ENCODE results near the gene MYH15. TPM values are rescaled to one million over a fixed set of nuclear protein-coding genes. Genes with fewer than 3 reads are reported as not detected.

The MYH15 gene
- total and polyA plus RNA-seq, 8 donors, result 0.03 to 0.19 (median 0.06) TPM; not detected in 3

DNA sequence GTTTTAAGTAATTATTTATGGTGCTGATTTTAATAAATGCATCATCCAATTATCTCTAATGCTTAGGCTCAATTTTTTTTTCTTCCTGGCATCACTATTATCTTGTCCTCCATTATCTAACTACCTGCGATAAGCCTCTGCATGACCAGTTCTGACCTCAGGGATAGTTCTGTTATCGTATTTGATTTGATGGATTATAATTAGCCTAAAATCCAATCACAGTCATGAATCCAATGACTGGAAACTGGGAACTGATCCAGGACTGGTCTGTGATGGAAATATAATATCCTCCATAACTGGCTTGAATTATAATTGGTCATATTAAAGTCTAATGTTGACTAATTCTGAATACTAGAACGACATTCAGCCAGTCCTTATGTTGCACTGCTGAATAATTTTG is 1.1 kb downstream of the MYH15 start:
- WGBS, 2 donors, result 61 to 73% methylated on average over 3 of the region's 3 CpGs
- Histone ChIP-seq H3K27me3 (no peaks in the 10 kb centered on the region), H3K9me3 (no peaks in the 10 kb centered on the region), H3K4me1 (no peaks in the 10 kb centered on the region), H3K4me3 (no peak overlapping the region), H3K36me3 (no peaks in the 10 kb centered on the region), H3K27ac (no peak overlapping the region)
- DNase-seq, result no peak
- TF ChIP-seq, protein P1, sequence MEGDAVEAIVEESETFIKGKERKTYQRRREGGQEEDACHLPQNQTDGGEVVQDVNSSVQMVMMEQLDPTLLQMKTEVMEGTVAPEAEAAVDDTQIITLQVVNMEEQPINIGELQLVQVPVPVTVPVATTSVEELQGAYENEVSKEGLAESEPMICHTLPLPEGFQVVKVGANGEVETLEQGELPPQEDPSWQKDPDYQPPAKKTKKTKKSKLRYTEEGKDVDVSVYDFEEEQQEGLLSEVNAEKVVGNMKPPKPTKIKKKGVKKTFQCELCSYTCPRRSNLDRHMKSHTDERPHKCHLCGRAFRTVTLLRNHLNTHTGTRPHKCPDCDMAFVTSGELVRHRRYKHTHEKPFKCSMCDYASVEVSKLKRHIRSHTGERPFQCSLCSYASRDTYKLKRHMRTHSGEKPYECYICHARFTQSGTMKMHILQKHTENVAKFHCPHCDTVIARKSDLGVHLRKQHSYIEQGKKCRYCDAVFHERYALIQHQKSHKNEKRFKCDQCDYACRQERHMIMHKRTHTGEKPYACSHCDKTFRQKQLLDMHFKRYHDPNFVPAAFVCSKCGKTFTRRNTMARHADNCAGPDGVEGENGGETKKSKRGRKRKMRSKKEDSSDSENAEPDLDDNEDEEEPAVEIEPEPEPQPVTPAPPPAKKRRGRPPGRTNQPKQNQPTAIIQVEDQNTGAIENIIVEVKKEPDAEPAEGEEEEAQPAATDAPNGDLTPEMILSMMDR (IDR thresholded peaks at IDR 0.05), result no peak
- intact Hi-C loops (cut with DNase I), result no loop called here
- no peak for ATAC-seq
- no peak for FAIRE-seq

DNA sequence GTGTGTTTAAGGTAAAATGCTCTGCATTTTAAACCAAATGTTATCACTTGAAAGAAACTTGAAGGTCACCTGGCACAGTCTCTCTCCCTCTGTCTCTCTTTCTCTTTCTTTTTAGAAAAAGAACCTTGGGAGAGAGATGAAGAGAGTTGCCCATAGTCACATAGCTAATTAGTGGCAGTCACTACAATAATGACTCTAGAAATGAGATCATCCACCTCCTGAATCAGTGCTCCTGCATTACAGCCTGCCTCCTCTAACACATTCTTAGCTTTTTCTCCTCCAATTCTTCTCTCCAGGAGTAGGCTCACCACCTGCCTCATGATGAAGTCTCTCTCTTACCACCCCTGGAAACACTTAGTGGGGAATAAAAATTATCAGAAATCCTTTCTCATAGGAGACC is 2.5 kb downstream of the MYH15 start:
- Histone ChIP-seq H3K36me3 (no peaks in the 10 kb centered on the region), H3K4me1 (no peaks in the 10 kb centered on the region), H3K9me3 (no peaks in the 10 kb centered on the region), H3K27ac (no peak overlapping the region), H3K4me3 (no peak overlapping the region), H3K27me3 (no peaks in the 10 kb centered on the region)
- DNase-seq (no peak), ATAC-seq (no peak), FAIRE-seq (no peak)
- intact Hi-C loops (cut with DNase I), result no loop called here
- TF ChIP-seq, protein P1 (IDR thresholded peaks at IDR 0.05), result no peak

DNA sequence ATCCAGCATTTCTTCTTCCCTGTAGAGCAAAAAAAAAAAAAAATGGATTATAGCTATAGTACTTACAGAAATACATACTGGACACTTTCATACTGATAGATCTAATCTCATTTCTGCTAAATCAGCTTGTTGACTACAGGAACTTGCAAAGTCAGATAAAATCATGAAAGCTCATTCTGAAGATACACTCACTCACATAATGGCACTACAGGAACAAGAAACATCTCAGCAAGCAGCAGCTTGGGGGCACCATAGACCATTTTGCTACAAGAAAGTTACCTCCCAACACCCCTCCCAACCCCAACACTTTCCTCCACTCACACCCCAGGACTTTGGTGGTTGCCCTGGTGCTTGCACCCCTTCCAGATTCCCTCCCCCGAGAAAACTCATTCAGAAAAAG is 4.6 kb downstream of the MYH15 start:
- ATAC-seq (no peak), FAIRE-seq (no peak), DNase-seq (no peak)
- Histone ChIP-seq H3K9me3 (no peaks in the 10 kb centered on the region), H3K4me1 (no peaks in the 10 kb centered on the region), H3K27me3 (no peaks in the 10 kb centered on the region), H3K27ac (no peak overlapping the region), H3K4me3 (no peak overlapping the region), H3K36me3 (no peaks in the 10 kb centered on the region)
- TF ChIP-seq, protein P1 (IDR thresholded peaks at IDR 0.05), result no peak
- WGBS, 2 donors, result 73 to 82% methylated on average over 1 of the region's 1 CpG
- intact Hi-C loops (cut with DNase I), result no loop called here

DNA sequence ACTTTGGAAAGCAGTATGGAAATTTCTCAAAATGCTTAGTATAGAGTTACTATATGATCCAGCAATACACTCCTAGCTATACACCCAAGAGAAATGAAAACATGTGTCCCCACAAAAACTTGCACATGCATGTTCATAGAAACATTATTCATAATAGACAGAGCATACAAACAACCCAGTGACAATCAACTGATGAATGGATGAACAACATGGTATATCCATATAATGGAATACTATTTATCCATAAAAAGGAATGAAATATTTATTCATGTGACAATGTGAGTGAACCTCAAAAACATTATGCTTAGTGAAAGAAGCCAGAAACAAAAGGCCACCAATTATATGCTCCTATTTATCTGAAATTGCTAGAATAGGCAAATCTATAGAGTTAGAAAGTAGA is 6.7 kb downstream of the MYH15 start:
- intact Hi-C loops (cut with DNase I), result no loop called here
- H3K27ac ChIP-seq, result no peak overlapping the region

DNA sequence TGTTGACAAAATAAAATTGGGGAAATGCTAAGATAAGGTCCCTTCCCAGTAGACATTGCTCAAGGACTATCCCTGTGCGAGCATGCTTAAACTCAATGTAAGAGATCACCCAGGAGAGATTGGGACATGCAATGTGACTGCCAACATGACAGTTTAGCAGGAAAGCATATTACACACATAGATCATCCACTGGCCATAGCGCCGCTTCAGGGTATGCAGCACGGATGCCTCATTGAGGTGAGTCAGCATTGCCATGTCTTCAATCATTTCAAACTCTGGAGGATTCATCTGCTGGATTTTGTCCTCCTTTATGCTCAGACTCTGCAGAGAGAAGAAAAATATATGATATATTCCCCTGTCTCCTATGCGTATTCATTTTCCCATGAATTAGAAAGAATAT is 8.9 kb downstream of the MYH15 start:
- Histone ChIP-seq H3K27ac (no peak overlapping the region), H3K36me3 (no peaks in the 10 kb centered on the region), H3K4me1 (no peaks in the 10 kb centered on the region), H3K27me3 (no peaks in the 10 kb centered on the region), H3K4me3 (no peak overlapping the region), H3K9me3 (no peaks in the 10 kb centered on the region)
- ATAC-seq, result no peak
- TF ChIP-seq, protein P1 (IDR thresholded peaks at IDR 0.05), result no peak
- FAIRE-seq, result no peak
- DNase-seq, result no peak
- 83 to 89% methylated on average over 5 of the region's 5 CpGs for WGBS, 2 donors
- intact Hi-C loops (cut with DNase I), result no loop called here

More for the DNA sequence above, 6.7 kb downstream of the MYH15 start:
- TF ChIP-seq, protein P1 (IDR thresholded peaks at IDR 0.05), result no peak
- no peaks in the 10 kb centered on the region for H3K36me3 ChIP-seq
- no peak overlapping the region for H3K4me3 ChIP-seq
- no peaks in the 10 kb centered on the region for H3K27me3 ChIP-seq
- no peak for DNase-seq
- no peaks in the 10 kb centered on the region for H3K9me3 ChIP-seq
- FAIRE-seq, result no peak
- H3K4me1 ChIP-seq, result no peaks in the 10 kb centered on the region
- ATAC-seq, result no peak
